Astrocyte (in vitro differentiated cells and primary cell): ENCODE data around the gene TRAF3IP3. TPM values are rescaled to one million over a fixed set of nuclear protein-coding genes. Genes with fewer than 3 reads are reported as not detected.

Experiments
- DNase-seq: peaks from one replicate; pipeline ENCODE4 v3.0.0-alpha.2; 2010; ENCODE audit warnings: low read depth
- FAIRE-seq: peaks from 2 replicates; lab custom pipeline; 2011; peaks lifted over from hg19 to GRCh38; lab: Jason Lieb, UNC
- H2AFZ ChIP-seq: 2 replicates; pipeline ENCODE4 v1.6.0; 2012; ENCODE audit warnings: low read depth, low read length, inconsistent platforms
- H3K27ac ChIP-seq: 2 replicates; pipeline ENCODE4 v1.5.1; 2011; ENCODE audit warnings: low read depth, low read length, inconsistent platforms
- H3K27me3 ChIP-seq: 2 replicates; pipeline ENCODE4 v1.6.0; 2011; ENCODE audit warnings: low read length, inconsistent platforms; ENCODE audit not compliant: insufficient read depth
- H3K36me3 ChIP-seq: 2 replicates; pipeline ENCODE4 v1.5.1; 2011; ENCODE audit warnings: low read length, inconsistent platforms; ENCODE audit not compliant: insufficient read depth
- H3K4me1 ChIP-seq: 2 replicates; pipeline ENCODE4 v1.5.1; 2011; ENCODE audit warnings: low read length, inconsistent platforms; ENCODE audit not compliant: insufficient read depth
- H3K4me2 ChIP-seq: 2 replicates; pipeline ENCODE4 v1.6.0; 2012; ENCODE audit warnings: low read length, inconsistent platforms
- H3K4me3 ChIP-seq: 2 replicates; pipeline ENCODE4 v1.5.1; 2011; ENCODE audit warnings: low read depth, mild to moderate bottlenecking, low read length, inconsistent platforms; ENCODE audit not compliant: insufficient read depth
- H3K79me2 ChIP-seq: 2 replicates; pipeline ENCODE4 v1.6.0; 2012; ENCODE audit warnings: mild to moderate bottlenecking, low read length, inconsistent platforms; ENCODE audit not compliant: insufficient read depth
- H3K9ac ChIP-seq: 2 replicates; pipeline ENCODE4 v1.6.0; 2012; ENCODE audit warnings: mild to moderate bottlenecking, low read length, inconsistent platforms
- H3K9me3 ChIP-seq: 2 replicates; pipeline ENCODE4 v1.5.1; 2012; ENCODE audit warnings: low read depth, mild to moderate bottlenecking, low read length, inconsistent platforms; ENCODE audit not compliant: insufficient read depth
- H4K20me1 ChIP-seq: 2 replicates; pipeline ENCODE4 v1.6.0; 2012; ENCODE audit warnings: low read length, inconsistent platforms; ENCODE audit not compliant: insufficient read depth
- H3K27ac Mint-ChIP-seq: one replicate; pipeline ENCODE4 v1.8.0; 2021; ENCODE audit warnings: mild to moderate bottlenecking, mixed read lengths; ENCODE audit not compliant: unreplicated experiment
- H3K27me3 Mint-ChIP-seq: one replicate; pipeline ENCODE4 v1.8.0; 2021; ENCODE audit warnings: low read depth, mixed read lengths; ENCODE audit not compliant: unreplicated experiment
- H3K36me3 Mint-ChIP-seq: one replicate; pipeline ENCODE4 v1.8.0; 2021; ENCODE audit warnings: low read depth, mixed read lengths; ENCODE audit not compliant: unreplicated experiment
- H3K4me1 Mint-ChIP-seq: one replicate; pipeline ENCODE4 v1.8.0; 2021; ENCODE audit warnings: low read depth, mixed read lengths; ENCODE audit not compliant: unreplicated experiment
- H3K4me3 Mint-ChIP-seq: one replicate; pipeline ENCODE4 v1.8.0; 2021; ENCODE audit warnings: mild to moderate bottlenecking, moderate library complexity, mixed read lengths; ENCODE audit not compliant: unreplicated experiment
- H3K9me3 Mint-ChIP-seq: one replicate; pipeline ENCODE4 v1.8.0; 2021; ENCODE audit warnings: mild to moderate bottlenecking, mixed read lengths; ENCODE audit not compliant: unreplicated experiment
- EZH2 ChIP-seq: IDR thresholded peaks from 2 replicates; pipeline ENCODE4 v1.6.1; 2012; ENCODE audit warnings: mild to moderate bottlenecking, low read length, inconsistent platforms; ENCODE audit not compliant: insufficient read depth
- total RNA-seq: library from RNA; stranded (reverse); gene quantifications from 2 replicates; pipeline ENCODE4 v1.2.1, GENCODE V29; 2021
- TF ChIP-seq, protein P1 (sequence below): IDR thresholded peaks from 2 replicates; pipeline ENCODE4 v1.5.1; 2011; ENCODE audit warnings: low read depth, mild to moderate bottlenecking, inconsistent platforms, low read length, moderate library complexity; ENCODE audit not compliant: insufficient read depth

TRAF3IP3 gene
- total RNA-seq, 1 donor from 2014 or later: not detected

GRCh38 chr1:209736490-209737117 is 19.2 kb upstream of the TRAF3IP3 start:
- Histone ChIP-seq H2AFZ (no peak overlapping the region), H3K4me1 (no peaks in the 10 kb centered on the region), H3K27ac (no peak overlapping the region), H3K4me3 (no peak overlapping the region), H3K9ac (no peak overlapping the region), H4K20me1 (no peaks in the 10 kb centered on the region), H3K4me2 (no peak overlapping the region), H3K79me2 (no peaks in the 10 kb centered on the region), H3K9me3 (no peaks in the 10 kb centered on the region), H3K36me3 (no peaks in the 10 kb centered on the region), H3K27me3 (peaks cover 5% of the 10 kb centered on the region)
- no peak overlapping the region for H3K27ac Mint-ChIP-seq
- FAIRE-seq: no peak
- DNase-seq: no peak
- TF ChIP-seq, protein P1, sequence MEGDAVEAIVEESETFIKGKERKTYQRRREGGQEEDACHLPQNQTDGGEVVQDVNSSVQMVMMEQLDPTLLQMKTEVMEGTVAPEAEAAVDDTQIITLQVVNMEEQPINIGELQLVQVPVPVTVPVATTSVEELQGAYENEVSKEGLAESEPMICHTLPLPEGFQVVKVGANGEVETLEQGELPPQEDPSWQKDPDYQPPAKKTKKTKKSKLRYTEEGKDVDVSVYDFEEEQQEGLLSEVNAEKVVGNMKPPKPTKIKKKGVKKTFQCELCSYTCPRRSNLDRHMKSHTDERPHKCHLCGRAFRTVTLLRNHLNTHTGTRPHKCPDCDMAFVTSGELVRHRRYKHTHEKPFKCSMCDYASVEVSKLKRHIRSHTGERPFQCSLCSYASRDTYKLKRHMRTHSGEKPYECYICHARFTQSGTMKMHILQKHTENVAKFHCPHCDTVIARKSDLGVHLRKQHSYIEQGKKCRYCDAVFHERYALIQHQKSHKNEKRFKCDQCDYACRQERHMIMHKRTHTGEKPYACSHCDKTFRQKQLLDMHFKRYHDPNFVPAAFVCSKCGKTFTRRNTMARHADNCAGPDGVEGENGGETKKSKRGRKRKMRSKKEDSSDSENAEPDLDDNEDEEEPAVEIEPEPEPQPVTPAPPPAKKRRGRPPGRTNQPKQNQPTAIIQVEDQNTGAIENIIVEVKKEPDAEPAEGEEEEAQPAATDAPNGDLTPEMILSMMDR: no peak
- TF ChIP-seq EZH2: no peak
- H3K9me3 Mint-ChIP-seq: peaks cover 3% of the 10 kb centered on the region
- H3K4me3 Mint-ChIP-seq: no peak overlapping the region
- peaks cover 35% of the 10 kb centered on the region for H3K27me3 Mint-ChIP-seq
- H3K4me1 Mint-ChIP-seq: no peaks in the 10 kb centered on the region
- no peaks in the 10 kb centered on the region for H3K36me3 Mint-ChIP-seq

DNA sequence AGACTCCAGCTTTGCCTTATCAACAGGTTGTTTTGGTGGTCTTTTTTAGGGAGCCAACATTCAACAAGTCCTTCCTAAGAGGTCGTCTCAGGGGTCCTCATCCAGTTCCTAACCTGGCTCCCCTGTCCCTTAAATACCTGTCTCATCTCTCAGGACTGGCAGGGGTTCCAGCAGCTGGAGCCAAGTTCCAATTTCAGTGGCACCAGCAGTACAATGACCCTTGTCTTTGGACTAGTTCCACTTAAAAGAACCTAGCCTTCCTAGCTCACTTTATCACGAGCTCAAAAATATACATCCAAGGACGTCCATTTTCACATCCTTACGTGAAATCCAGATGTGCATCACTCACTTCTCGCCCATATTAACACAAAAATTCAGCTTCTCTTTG is 18.7 kb upstream of the TRAF3IP3 start:
- Histone ChIP-seq H3K27ac (no peak overlapping the region), H3K4me2 (no peak overlapping the region), H3K4me3 (no peak overlapping the region), H3K79me2 (no peaks in the 10 kb centered on the region), H3K27me3 (peaks cover 5% of the 10 kb centered on the region), H3K36me3 (no peaks in the 10 kb centered on the region), H4K20me1 (no peaks in the 10 kb centered on the region), H3K9me3 (no peaks in the 10 kb centered on the region), H3K4me1 (peaks cover under 1% of the 10 kb centered on the region), H3K9ac (no peak overlapping the region), H2AFZ (no peak overlapping the region)
- Mint-ChIP-seq H3K36me3 (no peaks in the 10 kb centered on the region), H3K4me1 (no peaks in the 10 kb centered on the region), H3K4me3 (no peak overlapping the region), H3K27ac (no peak overlapping the region), H3K9me3 (peaks cover 4% of the 10 kb centered on the region), H3K27me3 (peaks cover 39% of the 10 kb centered on the region)
- TF ChIP-seq EZH2: no peak
- TF ChIP-seq, protein P1: no peak
- DNase-seq (no peak), FAIRE-seq (no peak)

DNA sequence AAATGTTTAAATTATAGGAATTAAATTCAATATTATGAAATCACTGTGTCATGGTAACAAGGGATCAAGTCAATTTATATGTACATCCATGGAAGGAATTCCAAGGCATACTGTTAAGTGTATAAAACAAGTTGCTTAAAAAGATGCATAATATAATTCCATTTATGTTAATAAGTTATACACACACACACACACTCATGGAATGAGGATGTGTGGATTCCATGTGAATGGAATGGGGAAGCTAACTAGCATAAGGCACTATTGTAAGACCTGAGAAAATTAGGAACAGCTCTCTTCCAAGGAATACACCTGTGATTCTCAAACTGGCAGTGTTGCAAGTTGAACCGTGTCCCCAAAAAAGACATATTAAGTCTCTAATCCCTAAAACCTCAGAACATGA is 17.6 kb upstream of the TRAF3IP3 start:
- Histone ChIP-seq H4K20me1 (no peaks in the 10 kb centered on the region), H3K9ac (no peak overlapping the region), H3K79me2 (no peaks in the 10 kb centered on the region), H3K4me3 (no peak overlapping the region), H3K4me1 (peaks cover 12% of the 10 kb centered on the region), H3K36me3 (no peaks in the 10 kb centered on the region), H3K4me2 (no peak overlapping the region), H3K27me3 (peaks cover 5% of the 10 kb centered on the region), H2AFZ (no peak overlapping the region), H3K9me3 (no peaks in the 10 kb centered on the region), H3K27ac (no peak overlapping the region)
- no peak for TF ChIP-seq EZH2
- TF ChIP-seq, protein P1: no peak
- no peaks in the 10 kb centered on the region for H3K36me3 Mint-ChIP-seq
- H3K9me3 Mint-ChIP-seq: peaks cover 4% of the 10 kb centered on the region
- H3K27ac Mint-ChIP-seq: no peak overlapping the region
- FAIRE-seq (no peak), DNase-seq (no peak)
- H3K27me3 Mint-ChIP-seq: peaks cover 42% of the 10 kb centered on the region
- H3K4me3 Mint-ChIP-seq: no peak overlapping the region
- no peaks in the 10 kb centered on the region for H3K4me1 Mint-ChIP-seq
